Smooth muscle cell (in vitro differentiated cells): ENCODE data around the gene MPP3. TPM values are rescaled to one million over a fixed set of nuclear protein-coding genes. Genes with fewer than 3 reads are reported as not detected.

Experiments
- DNase-seq: peaks from one replicate; lab custom pipeline; 2025; ENCODE audit not compliant: unreplicated experiment; lab: John Stamatoyannopoulos, UW
- H2AFZ ChIP-seq: fragments of 200-600 bp; sonication (generic); 2 replicates; pipeline ENCODE4 v1.6.0; 2016; ENCODE audit warnings: antibody characterized with exemption, low read depth, mild to moderate bottlenecking
- H3F3A ChIP-seq: fragments of 200-600 bp; sonication (generic); 2 replicates; pipeline ENCODE4 v1.6.0; 2017; ENCODE audit warnings: antibody characterized with exemption, low read depth
- H3K27ac ChIP-seq: fragments of 200-600 bp; sonication (generic); 2 replicates; pipeline ENCODE4 v1.5.1; 2016; ENCODE audit warnings: low read depth, mild to moderate bottlenecking
- H3K27me3 ChIP-seq: fragments of 200-600 bp; sonication (generic); 2 replicates; pipeline ENCODE4 v1.6.1; 2016; ENCODE audit warnings: low read depth, mild to moderate bottlenecking
- H3K36me3 ChIP-seq: fragments of 200-600 bp; sonication (generic); 2 replicates; pipeline ENCODE4 v1.5.1; 2016; ENCODE audit warnings: low read depth
- H3K4me1 ChIP-seq: fragments of 200-600 bp; sonication (generic); 2 replicates; pipeline ENCODE4 v1.5.1; 2016; ENCODE audit warnings: low read depth
- H3K4me2 ChIP-seq: fragments of 200-600 bp; sonication (generic); 2 replicates; pipeline ENCODE4 v1.6.0; 2016; ENCODE audit warnings: mild to moderate bottlenecking
- H3K4me3 ChIP-seq: fragments of 200-600 bp; sonication (generic); 2 replicates; pipeline ENCODE4 v1.5.1; 2016; ENCODE audit warnings: mild to moderate bottlenecking
- H3K79me2 ChIP-seq: fragments of 200-600 bp; sonication (generic); 2 replicates; pipeline ENCODE4 v1.6.0; 2016; ENCODE audit warnings: low read depth, mild to moderate bottlenecking
- H3K9ac ChIP-seq: fragments of 200-600 bp; sonication (generic); 2 replicates; pipeline ENCODE4 v1.6.0; 2016; ENCODE audit warnings: low read depth
- H3K9me3 ChIP-seq: fragments of 200-600 bp; sonication (generic); replicated peaks from 2 replicates; pipeline ENCODE4 v1.5.1; 2016; ENCODE audit warnings: low read depth
- H4K20me1 ChIP-seq: fragments of 200-600 bp; sonication (generic); 2 replicates; pipeline ENCODE4 v1.6.0; 2016; ENCODE audit warnings: low read depth
- WGBS: methylation state at CpG from one replicate; pipeline ENCODE4 v1.1.7; 2016; ENCODE audit warnings: low lambda C conversion rate; 5-methylcytosine and 5-hydroxymethylcytosine counted together
- polyA plus RNA-seq: library from polyadenylated mRNA; unstranded; fragments of >200 nt; fragmentation: Nextera tagmentation; extraction: Ambion mirVana; gene quantifications from 2 replicates; pipeline ENCODE4 v1.2.1, GENCODE V29; 2016
- total RNA-seq: library from RNA; depleted of rRNA; stranded (reverse); fragments of >200 nt; gene quantifications from 2 replicates; pipeline ENCODE4 v1.2.3, GENCODE V29; 2014
- TF ChIP-seq, protein P1 (sequence below): fragments of 200-600 bp; sonication (generic); IDR thresholded peaks from 2 replicates; pipeline ENCODE4 v1.5.1; 2017; ENCODE audit warnings: borderline replicate concordance, mild to moderate bottlenecking, antibody characterized with exemption; ENCODE audit not compliant: insufficient read depth, poor library complexity, severe bottlenecking

MPP3 gene
- total and polyA plus RNA-seq, 2 experiments from 2014 or later: 6.7 to 8.1 TPM

DNA sequence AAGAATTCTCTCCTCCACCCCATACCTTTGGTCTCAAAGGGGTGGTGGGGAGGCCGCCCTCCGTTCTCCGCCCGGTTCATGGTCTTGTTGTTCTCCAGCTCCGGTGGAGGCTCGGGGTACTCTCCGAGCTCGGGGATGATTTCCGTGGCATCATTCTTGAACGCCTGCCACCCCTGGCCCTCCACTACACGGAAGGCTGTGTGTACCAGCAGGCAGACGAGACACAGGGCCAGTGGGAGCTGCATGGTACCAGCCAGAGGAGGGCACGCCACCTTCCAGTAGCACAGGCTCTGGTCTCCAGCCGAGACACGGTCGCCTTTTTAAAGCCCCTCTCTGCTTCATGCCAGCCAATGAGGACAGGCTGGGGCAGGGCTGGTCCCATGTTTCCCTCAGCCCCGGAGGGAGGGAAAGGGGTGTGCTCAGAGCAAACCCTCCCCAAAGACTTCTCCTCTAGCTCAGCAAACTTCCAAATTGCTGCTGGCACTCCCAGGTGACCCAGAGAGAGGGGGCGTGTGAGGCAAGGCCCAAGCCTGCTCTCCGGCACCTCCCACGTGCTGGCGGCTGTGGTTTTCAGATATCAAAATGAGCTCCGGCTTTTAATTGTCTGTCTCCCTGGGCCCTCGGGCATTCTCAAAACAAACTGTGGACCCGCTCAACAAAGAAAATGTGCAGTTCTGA lies 74.3 kb downstream of the MPP3 start, which contains the start of gene SOST:
TSS of gene SOST (minus strand) at position 295 of the 678 bp plus-strand sequence. CDS start at position 245, 50 bp downstream.
- 88% methylated on average over 24 of the region's 24 CpGs for WGBS
- H3K4me1 ChIP-seq: no peaks in the 10 kb centered on the region
- TF ChIP-seq, protein P1, sequence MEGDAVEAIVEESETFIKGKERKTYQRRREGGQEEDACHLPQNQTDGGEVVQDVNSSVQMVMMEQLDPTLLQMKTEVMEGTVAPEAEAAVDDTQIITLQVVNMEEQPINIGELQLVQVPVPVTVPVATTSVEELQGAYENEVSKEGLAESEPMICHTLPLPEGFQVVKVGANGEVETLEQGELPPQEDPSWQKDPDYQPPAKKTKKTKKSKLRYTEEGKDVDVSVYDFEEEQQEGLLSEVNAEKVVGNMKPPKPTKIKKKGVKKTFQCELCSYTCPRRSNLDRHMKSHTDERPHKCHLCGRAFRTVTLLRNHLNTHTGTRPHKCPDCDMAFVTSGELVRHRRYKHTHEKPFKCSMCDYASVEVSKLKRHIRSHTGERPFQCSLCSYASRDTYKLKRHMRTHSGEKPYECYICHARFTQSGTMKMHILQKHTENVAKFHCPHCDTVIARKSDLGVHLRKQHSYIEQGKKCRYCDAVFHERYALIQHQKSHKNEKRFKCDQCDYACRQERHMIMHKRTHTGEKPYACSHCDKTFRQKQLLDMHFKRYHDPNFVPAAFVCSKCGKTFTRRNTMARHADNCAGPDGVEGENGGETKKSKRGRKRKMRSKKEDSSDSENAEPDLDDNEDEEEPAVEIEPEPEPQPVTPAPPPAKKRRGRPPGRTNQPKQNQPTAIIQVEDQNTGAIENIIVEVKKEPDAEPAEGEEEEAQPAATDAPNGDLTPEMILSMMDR: no peak
- H3K27me3 ChIP-seq: peaks cover 34% of the 10 kb centered on the region
- H3F3A ChIP-seq: no peaks in the 10 kb centered on the region
- H3K9ac ChIP-seq: no peak within 1 kb of the TSS
- no peaks in the 10 kb centered on the region for H3K36me3 ChIP-seq
- no peaks in the 10 kb centered on the region for H3K9me3 ChIP-seq
- no peaks in the 10 kb centered on the region for H3K79me2 ChIP-seq
- DNase-seq: no peak
- H2AFZ ChIP-seq: no peak within 1 kb of the TSS
- H3K4me2 ChIP-seq: no peak within 1 kb of the TSS
- no peaks in the 10 kb centered on the region for H4K20me1 ChIP-seq
- no peak within 1 kb of the TSS for H3K4me3 ChIP-seq
- no peak within 1 kb of the TSS for H3K27ac ChIP-seq

DNA sequence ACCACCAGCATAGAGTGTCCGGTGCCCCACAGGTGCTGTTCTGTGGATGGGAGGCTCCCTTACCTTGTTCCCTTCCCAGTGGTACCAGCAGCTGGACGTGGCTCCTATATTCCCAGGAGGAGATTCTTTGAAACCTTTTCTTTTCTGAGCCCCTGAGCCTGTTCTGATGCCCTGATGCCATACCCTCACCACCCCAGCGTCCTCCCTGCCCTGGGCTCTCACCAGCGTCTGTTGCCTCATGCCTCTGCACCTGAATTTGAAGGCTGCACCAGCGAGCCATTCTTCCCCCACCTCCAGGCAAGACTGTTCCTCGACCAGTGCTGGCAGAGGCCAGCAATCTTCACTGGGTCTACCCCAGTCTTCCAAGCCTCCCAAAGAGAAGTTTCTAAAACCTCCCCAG lies 74.9 kb downstream of the MPP3 start:
- Histone ChIP-seq H3K4me1 (no peaks in the 10 kb centered on the region), H3K9me3 (no peaks in the 10 kb centered on the region), H3K79me2 (no peaks in the 10 kb centered on the region), H3K27ac (no peak overlapping the region), H2AFZ (no peak overlapping the region), H3F3A (no peaks in the 10 kb centered on the region), H4K20me1 (no peaks in the 10 kb centered on the region), H3K27me3 (peaks cover 34% of the 10 kb centered on the region), H3K4me3 (no peak overlapping the region), H3K4me2 (no peak overlapping the region), H3K9ac (no peak overlapping the region), H3K36me3 (no peaks in the 10 kb centered on the region)
- TF ChIP-seq, protein P1: no peak
- no peak for DNase-seq
- 90% methylated on average over 6 of the region's 6 CpGs for WGBS

DNA sequence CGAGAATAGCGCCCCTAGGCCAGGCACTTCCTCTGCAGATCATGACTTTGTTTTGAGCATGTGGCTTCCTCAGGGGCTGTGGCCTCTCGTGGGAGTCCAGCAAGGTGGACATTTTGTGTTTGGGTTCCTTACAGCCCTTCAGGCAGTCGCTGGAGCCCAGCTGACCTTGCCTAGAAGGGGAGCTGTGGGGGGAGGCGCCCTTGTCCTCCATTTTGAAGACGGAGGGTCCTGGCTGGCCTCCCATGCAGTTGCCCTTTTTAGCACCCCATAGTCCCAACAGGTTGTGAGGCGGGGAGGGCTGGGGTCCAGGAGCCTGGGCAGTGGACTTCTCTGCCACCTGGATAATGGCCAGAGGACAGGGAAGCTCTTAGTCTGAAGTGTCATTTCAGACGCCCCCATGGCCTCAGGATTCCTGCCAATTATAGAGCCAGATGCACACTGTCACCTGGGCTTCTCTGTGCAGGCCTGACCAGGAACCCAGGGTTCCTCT lies 75.7 kb downstream of the MPP3 start:
- 90% methylated on average over 8 of the region's 8 CpGs for WGBS

More for the DNA sequence above, 75.7 kb downstream of the MPP3 start:
- no peaks in the 10 kb centered on the region for H3K79me2 ChIP-seq
- no peak overlapping the region for H2AFZ ChIP-seq
- no peaks in the 10 kb centered on the region for H3K9me3 ChIP-seq
- no peak for DNase-seq
- peaks cover 34% of the 10 kb centered on the region for H3K27me3 ChIP-seq
- no peaks in the 10 kb centered on the region for H4K20me1 ChIP-seq
- no peaks in the 10 kb centered on the region for H3K36me3 ChIP-seq
- no peaks in the 10 kb centered on the region for H3F3A ChIP-seq
- no peaks in the 10 kb centered on the region for H3K4me1 ChIP-seq
- TF ChIP-seq, protein P1: no peak
- H3K27ac ChIP-seq: no peak overlapping the region
- H3K4me2 ChIP-seq: no peak overlapping the region
- no peak overlapping the region for H3K9ac ChIP-seq
- H3K4me3 ChIP-seq: no peak overlapping the region
